GM21737 (cell line): ENCODE measurements around the gene PAK6.

Experiments used
- ATAC-seq: cut with Tn5 transposase; IDR thresholded peaks from one replicate; pipeline ENCODE4 v1.9.1; 2021; ENCODE audit warnings: mild to moderate bottlenecking, moderate library complexity; ENCODE audit not compliant: unreplicated experiment

PAK6 gene

DNA sequence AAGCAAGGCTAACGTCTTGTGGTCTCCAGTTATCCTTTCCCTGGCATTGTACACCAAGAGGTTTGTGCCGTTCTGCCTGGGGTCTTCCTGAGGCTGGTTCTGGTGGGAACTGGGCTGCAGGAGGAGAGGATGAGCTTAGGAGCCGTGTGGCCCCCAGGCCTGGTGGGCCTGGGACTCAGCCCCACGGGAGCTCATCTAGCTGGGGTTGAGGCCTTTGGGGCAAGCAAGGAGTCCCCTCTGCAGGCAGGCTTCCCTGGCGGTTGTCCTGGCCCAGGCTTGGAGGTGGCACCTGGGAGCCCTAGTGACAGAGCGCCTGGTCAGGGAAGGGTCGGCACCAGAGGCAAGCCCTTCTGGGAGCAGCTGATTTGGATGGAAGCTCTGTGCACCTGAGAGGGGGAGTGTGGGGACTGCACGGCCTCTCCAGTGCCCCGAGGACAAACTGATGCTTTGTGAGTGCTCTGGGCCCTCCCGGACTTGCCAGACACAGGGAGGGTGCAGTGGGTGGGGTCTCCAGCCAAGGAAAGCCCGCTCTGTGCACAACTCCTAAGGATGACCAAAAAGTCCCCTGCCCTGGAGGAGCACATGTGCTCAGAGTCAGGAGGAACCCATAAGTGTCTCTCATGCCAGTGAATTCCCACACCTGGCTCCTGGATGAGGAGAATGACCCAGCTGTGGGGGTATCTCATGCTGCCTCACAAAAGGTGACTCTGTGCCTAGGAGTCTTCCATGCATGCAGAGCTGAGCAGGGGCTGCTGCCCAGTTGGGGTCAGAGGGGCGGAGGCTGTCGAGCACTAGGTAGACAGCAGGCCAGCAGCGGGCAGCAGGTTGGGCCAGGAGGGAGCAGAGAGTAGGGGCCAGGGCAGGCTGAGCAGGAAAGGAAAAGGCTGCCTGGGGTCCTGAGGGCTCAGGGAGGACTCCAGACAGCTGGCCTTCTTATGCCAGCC, 2.7 kb downstream of the PAK6 start:
- no peak for ATAC-seq

DNA sequence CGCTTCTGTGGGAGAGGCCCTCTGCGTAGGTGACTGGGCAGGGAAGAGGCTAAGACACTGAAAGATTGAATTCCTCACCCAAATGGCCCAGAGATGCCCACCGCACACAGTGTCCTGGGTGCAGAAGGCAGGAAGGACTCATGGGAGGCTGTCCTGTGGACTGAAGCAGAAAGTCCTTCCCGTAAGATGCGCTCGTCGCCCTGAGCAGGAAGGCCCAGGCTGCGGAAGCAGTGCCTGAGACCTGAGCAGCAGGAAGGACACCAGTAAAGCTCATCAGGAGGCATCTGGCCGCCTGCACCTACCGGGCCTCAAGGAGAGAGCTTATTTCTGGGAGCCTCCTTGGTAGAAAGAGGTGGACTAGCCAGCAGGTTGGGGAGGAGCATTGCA, 3.3 kb downstream of the PAK6 start:
- ATAC-seq = no peak

DNA sequence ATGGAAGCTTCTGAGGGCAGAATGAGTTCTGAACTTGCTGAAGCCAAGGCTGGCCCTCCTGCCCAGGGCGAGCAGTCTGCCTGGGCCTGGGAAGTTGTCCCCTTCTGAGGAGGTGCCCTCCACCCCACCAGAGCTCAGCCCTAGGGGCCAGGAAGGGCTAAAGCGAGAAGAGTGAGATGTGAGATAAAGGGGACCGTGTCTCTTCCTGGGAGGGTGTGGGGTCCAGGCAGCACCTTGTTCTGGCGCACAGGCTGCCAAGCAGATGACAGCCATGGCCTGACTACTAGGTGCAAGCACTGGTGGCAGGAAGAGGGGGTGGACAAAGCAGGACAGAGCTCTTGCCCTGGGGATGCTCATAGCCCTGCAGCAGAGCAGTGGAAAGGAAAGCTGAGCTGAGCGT, 3.7 kb downstream of the PAK6 start:
- no peak for ATAC-seq

DNA sequence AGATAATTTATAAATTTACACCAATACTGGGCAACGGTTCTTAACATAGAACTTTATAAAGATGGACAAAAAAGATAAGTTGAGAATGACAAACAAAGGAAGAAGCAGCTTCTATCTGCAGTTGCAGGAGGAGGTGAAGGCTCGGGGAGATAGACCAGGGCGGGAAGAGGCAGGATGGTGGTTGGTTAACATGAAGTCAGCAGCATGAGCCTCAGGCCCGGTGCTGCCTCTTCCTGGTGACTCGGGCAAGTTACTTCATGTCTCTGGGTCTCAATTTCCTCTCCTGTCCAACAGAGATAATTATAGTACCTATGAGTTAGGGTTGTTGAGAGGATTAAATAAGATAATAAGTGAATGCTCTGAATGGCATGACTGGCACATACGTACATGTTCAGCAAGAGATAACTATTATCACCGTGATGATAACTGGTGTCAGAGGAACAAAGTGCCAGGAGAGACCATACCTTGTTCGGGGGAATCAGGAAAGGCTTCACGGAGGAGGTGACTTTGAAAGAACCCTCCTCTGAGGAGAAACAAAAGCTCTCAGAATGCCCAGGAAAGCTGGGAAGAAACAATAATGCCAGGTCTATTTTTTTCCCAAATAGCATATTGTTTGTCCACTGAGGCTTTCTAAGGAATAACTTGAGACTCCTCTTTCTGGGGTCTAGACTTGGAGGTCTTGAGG, 4.4 kb downstream of the PAK6 start:
- ATAC-seq = no peak

DNA sequence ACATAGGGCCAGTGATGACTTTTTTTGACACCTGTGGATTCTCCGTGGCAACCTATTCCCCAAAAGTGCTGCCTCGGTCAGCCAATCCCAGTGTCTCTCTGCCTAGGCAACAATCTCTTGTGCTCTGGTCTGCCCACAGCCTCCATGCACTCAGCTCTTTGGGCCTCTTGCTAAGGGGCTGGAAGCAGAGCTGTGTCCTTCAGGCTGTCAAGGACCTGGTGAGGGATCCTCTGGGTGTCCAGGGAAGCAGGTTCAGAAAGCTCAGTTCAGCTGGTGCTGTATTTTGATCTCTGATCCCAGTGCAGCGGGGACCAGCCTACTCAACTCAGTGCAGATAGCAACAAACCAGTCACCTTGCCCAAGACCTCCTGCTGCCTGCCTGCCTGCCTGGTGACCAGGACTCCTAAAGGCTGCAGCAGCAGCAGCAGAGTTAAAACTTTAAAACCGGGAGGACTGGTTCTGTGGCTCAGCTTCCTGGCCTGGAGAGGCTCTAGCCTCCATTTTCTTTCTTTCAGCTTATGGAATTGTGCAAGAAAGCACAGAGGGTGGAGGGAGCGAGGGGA, 6.2 kb downstream of the PAK6 start:
- ATAC-seq = no peak

DNA sequence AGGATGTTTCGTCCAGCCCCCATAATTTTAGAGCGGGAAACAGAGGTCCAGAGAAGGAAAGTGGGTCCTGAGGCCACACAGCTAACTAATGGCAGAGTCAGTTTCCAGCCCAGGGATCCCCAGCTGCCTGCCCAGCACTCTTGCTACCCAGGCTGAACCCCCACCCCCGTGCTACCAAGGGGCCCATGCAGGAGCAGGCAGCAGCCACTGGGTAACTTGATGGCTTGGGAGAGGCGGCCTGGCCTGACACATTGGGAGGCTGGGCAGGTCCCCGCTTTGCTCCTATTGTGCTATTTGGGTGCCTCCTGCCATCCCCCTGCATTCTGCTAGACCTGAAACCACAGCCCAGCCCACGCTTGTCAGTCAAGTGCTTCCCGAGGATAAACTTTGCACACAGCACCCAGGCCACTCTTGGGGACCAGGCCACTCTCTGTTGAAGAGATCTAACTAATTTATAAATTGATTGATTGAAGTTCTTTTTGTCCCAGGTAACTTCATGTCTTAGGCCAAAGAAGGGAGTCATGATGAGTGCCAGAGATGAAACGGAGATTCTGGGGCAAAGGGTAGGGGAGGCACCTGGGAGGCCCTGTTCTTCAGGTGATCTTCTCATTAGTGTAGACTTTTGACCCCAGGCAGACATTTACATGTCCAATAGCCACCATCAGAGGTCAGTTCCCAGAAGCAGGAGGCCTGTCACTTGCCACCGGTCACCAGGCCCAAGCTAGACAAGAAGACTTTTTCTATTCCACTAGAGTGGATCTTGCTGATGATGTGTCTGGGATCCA, 7.0 kb downstream of the PAK6 start:
- no peak for ATAC-seq

DNA sequence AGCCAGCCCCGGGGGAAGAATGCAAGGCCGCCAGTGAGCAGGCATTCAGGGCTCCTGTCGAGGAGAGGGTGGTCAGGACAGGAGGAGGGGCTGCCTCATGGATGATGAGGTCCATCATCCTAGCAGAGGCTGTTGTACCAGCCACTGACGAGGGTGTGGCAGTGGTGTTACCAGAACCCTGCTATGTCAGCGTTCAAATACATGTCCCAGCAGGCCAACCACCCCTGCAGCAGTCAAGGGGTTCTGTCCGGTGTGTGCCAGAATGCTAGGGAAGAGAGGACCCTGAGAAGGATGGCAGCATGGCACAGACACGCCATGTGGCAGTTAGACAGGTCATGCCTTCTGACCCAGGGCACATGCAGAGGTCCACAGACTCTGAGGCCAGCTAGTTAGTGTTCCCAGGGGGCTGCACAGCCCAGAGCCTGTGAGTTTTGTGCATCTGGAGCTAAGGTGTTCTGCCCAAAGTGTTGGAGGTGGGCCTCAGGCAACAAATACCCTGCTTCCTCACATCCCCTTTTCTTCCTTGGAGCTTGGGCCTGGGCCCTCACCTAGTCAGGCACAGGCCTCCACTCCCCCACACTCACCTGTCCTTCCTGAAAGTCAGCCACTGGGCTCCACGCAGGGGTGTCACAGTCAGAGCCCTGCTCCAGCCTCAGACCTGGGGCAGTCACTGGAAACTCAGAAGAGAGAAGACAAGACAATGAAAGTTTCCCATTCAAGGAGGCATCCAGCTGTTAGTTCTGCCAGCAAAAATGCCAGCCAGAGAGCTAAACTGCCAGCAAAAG, 7.8 kb downstream of the PAK6 start:
- no peak for ATAC-seq

DNA sequence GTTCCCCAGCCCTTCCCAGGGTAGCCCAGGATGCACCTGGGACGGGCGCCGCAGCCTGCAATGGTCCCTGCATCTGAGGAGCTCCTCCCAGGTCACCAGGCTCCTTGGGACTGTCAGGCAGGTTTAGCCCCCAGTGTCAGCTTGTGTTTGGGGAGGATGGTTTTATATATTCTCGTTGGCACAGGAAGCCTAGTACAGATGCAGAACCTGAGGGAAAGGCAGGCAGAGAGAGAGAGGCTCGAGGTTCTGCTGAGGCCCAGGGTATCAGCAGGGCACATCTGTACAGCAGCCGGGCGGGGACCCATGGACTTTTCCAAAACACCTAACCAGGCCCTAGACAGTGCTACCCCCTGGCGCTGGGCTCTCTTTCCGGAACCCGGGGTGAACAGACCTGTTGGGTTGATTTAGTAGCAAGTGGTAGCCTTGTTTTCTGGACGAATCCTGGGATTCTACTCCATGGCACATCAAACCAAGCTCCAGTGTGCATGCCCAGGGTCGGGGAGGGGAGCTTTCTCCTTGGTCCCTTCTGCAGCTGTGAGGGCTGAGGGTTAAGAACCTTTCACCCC, 8.6 kb downstream of the PAK6 start:
- ATAC-seq = no peak

DNA sequence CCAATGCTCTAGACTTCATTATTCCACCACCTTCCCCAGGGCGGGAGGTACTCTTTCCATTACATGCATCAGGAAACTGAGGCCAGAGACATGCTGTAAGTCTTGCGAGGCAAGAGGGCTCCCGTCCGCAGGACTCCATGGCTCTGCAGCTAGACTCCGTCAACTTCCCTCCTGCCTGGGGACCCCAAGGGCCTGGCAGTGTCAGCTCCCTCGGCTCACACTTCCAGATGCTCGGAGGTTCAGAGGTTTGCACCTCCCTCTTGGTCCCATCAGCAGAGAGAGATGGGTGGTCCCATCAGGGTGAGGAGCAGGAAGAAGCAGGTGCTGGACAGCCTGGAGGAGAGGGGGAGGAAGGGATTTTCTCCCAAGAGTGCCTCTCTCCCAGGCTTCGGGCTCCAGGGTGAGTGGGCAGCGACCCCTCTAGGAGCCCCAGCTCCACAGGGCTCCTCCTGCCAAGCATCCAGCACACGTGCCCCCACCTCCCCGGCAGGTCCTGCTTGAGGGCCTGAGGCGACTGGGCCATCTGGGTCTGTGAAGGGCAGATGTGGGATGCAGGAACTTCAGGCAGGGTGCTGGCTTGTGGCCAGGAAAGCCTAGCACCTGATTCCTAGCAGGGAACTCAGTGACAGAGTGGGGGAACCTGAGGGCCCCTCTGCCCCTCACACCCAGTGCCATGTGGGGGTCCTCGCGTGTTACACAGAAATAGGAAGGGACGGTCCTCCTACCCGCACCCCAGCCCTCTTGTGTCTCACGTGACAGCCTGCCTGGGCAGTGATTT, 9.3 kb downstream of the PAK6 start:
- no peak for ATAC-seq

DNA sequence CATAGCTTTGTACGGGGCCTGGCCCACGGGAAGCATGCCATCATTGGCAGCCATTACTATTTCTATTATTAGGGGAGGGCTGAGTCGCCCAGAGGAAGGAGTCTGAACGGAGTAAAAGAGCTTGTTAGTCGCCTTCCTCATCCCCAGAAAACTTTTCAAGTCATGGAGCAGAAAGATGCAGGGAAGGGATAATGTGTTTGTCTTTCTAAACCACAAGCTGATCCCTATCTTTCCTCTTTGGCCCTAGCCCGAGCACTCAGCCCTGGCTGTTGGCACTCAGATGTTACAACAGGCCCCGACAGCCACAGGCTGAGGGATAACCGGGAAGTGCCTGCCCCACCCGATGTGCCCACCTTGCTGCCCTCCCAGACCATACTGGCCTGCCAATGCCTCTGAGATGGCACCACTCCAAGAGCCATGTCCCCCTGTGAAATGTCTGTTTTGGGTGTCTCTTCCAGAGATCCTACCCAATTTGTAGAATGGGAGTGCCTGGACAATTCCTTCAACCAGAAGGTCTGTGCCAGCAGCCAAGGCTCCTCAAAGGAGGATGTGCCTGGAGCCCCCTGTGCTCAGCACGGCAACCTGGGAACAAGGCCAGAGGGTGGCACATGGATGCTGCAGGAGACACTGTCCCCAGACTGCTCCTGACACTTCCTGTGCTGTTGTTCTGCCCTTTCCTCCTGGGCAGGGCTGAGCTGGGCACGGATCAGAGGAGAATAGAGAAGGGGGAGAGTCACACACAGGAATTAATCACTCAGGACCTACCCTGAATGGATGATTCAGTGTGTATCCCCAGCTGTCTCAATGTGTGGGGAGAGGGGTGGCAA, 10.8 kb downstream of the PAK6 start:
- no peak for ATAC-seq

DNA sequence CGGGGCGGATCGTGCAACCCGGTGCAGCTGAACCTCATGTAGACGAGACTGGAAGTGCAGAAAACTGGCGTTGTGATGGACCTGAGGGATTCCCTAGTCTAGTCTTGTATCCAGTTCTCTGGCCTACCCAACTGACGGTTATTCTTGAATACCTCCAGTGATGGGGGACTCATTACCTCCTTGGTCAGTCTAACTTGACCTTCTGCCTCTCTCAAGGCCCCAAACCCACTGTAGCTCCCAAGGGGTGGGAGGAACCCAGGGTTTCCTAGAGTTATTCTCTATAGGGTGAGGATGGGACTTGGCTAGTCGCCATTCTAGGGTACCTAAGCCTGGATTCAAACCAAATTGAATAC, 11.4 kb downstream of the PAK6 start:
- no peak for ATAC-seq

DNA sequence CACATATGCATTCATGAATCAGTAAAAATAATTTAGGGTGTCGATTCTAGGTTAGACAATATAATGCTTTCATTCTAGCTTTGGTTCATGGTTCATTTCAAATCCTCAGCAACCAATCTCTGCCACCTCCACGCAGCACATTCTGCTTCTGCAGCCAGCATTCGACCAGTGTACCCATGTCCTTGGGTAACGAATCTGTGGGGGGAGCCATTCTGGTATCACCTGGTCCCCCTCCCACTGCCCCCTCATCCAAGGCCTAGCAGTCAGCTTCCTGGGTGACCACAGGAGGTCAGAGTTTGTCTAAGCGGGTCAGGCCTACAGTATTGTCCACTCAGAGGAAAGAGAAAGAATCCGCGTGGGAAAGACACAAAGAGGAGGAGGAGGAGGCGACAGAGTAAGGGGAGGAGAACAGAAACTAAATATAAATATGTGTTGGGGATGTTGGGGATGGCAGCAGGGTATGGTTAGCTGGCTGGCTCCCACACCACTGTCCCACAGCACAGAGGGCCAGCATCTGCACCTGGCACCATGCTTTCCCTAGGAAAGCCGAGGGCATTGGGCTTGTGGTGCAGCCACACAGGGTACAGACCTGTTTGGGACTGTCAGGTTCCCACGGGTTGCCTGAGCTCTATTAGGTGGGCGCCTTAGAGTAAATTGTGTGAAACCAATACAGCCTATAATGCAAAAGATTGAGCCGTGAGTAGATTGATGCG, 12.1 kb downstream of the PAK6 start:
- no peak for ATAC-seq

DNA sequence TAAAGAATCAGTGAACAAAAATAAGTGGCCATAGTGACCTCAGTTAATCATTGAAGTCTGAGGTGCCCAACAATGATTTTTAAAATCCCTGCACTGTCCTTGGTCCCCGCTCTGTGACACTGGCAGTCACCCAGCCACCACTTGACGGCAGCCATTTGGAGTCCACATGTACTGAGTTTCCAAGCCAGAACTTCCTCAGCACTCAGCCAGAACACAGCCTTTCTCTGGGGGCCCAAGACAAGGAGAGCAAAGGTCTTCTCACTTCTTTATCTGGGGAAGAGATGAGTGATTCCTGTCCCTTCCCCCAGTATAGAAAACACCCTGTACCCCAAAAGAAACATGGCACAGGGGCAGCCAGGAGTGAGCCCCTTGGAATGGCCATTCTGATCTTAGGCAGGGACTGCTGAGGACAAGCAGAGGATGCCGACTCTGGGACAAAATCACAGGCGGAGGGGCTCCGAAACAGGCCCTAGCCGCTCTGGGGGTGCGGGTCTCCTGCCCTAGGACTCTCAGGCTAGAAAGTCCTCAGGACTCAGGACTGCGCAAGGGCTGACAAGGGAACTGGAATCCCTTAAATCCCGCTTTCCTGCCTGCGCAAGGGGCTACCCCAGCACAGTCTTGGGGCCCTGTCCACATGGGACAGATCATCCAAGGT, 12.8 kb downstream of the PAK6 start:
- ATAC-seq = no peak

DNA sequence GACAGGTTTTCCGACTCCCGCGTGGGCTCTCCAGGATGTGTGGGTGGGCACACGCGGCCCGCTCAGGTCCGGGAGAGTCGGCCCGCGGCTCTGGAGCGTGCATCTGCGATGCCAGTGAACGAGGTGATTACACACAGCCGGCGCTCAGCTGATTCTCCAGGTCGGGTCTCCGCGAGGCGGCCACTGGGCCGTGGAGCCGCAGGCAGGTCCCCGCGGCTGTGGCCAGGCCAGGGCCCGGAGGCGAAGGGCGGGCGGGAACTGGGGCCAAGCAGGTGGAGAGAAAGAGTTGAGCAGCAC, 13.2 kb downstream of the PAK6 start:
- no peak for ATAC-seq

DNA sequence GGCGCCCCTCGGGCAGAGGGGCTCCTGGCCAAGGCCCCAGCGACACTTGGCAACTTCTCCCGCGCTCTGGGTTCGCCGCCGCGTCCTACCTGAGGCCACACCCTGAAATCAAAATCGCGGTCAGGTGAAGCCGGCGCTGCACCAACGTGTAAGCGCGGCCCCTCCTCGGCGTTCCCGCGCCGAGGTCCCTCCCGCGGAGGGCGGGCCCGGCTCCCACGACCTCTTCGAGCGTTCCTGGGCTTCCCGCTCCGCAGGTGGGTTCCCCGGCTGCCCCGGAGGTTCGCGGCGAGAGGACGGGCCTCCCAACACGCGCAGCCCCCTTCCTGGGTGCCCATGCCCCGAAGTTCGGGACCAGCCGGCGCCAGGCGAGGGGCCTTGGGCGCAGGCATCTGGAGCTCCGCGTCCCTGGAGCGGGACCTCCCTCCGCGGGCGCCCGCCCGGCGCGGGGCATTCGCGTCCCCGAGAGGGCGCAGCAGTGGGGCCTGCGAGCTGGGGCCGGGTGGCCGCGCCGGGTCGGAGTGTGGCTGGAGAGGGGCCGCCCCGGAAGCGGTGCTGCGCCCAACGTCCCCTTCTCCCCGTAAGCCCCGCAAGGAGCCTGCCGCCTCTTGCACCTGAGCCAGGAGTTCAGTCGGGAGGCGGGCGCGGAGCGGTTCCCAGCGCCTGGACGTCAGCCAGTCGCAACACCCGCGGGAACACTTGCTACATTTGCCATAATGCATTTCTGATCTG, 13.7 kb downstream of the PAK6 start:
- peak; percentile 48 for ATAC-seq

DNA sequence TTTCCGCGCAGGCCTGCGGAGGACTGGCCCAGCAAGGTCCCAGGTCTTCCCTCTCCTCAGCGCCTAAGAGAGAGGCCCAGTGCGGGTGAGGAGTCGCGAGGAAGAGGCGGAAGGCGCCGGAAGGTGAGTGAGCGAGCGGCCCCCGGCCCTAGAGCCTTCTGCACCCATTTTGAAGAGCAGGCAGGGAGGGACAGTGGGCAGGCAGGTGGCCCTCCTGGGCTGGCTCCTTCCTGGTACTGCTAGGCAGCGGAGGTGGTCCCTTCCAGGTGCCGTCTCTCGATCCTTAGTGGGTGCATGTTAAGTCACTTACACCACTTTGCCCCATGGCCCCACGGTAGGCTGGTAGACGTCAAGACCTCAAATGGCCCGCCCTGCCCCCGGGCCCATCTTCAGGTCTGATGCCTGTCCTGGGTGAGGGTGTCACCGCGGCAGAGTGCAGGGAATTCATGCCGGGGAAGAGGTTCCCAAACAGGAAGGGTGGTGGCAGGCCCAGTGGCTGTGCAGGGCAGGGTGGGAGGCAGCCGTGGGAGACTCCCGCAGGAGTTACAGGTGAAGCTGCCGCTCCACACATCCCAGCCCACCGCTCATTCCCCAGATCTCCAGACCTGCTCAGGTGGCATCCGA, 14.4 kb downstream of the PAK6 start:
- ATAC-seq = no peak

DNA sequence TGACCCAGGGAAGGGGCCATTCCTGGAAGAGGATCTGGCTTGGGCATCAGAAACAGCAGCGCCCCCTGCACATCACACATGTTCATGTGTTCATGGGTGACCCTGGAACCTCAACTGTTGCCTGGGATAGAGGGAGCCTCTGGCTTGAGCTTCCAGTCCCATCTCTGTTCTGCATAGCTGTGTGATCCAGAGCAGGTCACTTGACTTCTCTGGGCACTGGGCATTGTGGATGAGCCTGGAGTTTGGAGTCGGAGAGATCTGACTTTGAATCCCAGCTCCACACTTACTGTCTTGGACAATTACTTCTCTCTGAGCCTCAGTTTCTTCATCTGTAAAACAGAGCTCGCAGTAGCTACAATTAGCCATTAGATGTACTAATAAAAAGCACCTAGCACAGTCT, 15.6 kb downstream of the PAK6 start:
- ATAC-seq = no peak
